ENCODE results near the gene MIPOL1.
"Not testable (repeated sequence)": the region's sequence is repeated elsewhere in the genome, so short reads cannot be mapped to it uniquely, and the experiment has no call there.

MIPOL1 gene

GRCh38 chr14:37376944-37377609, 179.3 kb downstream of the MIPOL1 start:
- in situ Hi-C loops (cut with HindIII; ENCODE audit: low sequenced_read_pairs): no loop called here
- TF ChIP-seq CTCF (IDR thresholded peaks at IDR 0.05; ENCODE audit: low read depth, low read length): no peak
- DNase-seq (ENCODE audit: low read depth, low spot score): no peak
- H3K4me3 ChIP-seq (ENCODE audit: low read depth, low read length): no peak overlapping the region

GRCh38 chr14:37384870-37385596, 187.3 kb downstream of the MIPOL1 start:
- in situ Hi-C loops (cut with HindIII; ENCODE audit: low sequenced_read_pairs): no loop called here
- DNase-seq (ENCODE audit: low read depth, low spot score): no peak
- no peak overlapping the region for H3K4me3 ChIP-seq (ENCODE audit: low read depth, low read length)
- no peak for TF ChIP-seq CTCF (IDR thresholded peaks at IDR 0.05; ENCODE audit: low read depth, low read length)

- in situ Hi-C loops (cut with HindIII; ENCODE audit: low sequenced_read_pairs); H3K4me3 ChIP-seq (ENCODE audit: low read depth, low read length); DNase-seq (ENCODE audit: low read depth, low spot score): not testable (repeated sequence)
These were observed 199.6 kb downstream of the MIPOL1 start for GRCh38 chr14:37397157-37397940.

GRCh38 chr14:37397941-37398215, 200.1 kb downstream of the MIPOL1 start:
- in situ Hi-C loops (cut with HindIII; ENCODE audit: low sequenced_read_pairs): no loop called here
- no peak for TF ChIP-seq CTCF (IDR thresholded peaks at IDR 0.05; ENCODE audit: low read depth, low read length)
- DNase-seq (ENCODE audit: low read depth, low spot score): no peak
- H3K4me3 ChIP-seq (ENCODE audit: low read depth, low read length): no peak overlapping the region

GRCh38 chr14:37399517-37399916, 201.8 kb downstream of the MIPOL1 start:
- DNase-seq (ENCODE audit: low read depth, low spot score): no peak
- in situ Hi-C loops (cut with HindIII; ENCODE audit: low sequenced_read_pairs): no loop called here
- no peak overlapping the region for H3K4me3 ChIP-seq (ENCODE audit: low read depth, low read length)
- TF ChIP-seq CTCF (IDR thresholded peaks at IDR 0.05; ENCODE audit: low read depth, low read length): no peak

GRCh38 chr14:37401093-37401492, 203.4 kb downstream of the MIPOL1 start:
- H3K4me3 ChIP-seq (ENCODE audit: low read depth, low read length): no peak overlapping the region
- no peak for DNase-seq (ENCODE audit: low read depth, low spot score)
- in situ Hi-C loops (cut with HindIII; ENCODE audit: low sequenced_read_pairs): no loop called here
- TF ChIP-seq CTCF (IDR thresholded peaks at IDR 0.05; ENCODE audit: low read depth, low read length): no peak

GRCh38 chr14:37403626-37404025, 205.9 kb downstream of the MIPOL1 start:
- TF ChIP-seq CTCF (IDR thresholded peaks at IDR 0.05; ENCODE audit: low read depth, low read length): no peak
- H3K4me3 ChIP-seq (ENCODE audit: low read depth, low read length): no peak overlapping the region
- in situ Hi-C loops (cut with HindIII; ENCODE audit: low sequenced_read_pairs): no loop called here
- no peak for DNase-seq (ENCODE audit: low read depth, low spot score)
